Measurements from ENCODE around the gene SMIM30. TPM values are rescaled to one million over a fixed set of nuclear protein-coding genes. Genes with fewer than 3 reads are reported as not detected.

SMIM30 gene
- total and polyA plus RNA-seq, 2 of the 8 experiments (the other 6 are each of a cell fraction or from before 2014, with no cell fraction given): 35.2 to 49.7 TPM

DNA sequence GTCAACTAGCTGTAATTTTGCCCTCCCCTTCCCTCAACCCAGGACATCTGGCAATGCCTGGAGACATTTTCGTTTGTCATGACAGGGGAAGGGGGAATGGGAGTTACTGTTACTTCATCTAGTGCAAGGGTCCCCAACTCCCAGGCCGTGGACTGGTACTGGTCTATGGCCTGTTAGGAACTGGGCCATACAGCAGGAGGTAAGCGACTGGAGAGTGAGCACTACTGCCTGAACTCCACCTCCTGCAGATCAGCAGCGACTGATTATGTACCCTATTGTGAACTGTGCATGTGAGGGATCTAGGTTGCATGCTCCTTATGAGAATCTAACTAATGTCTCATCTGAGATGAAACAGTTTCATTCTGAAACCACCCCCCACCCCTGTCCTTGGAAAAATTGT lies 22.6 kb upstream of the SMIM30 start (continued):
- TF ChIP-seq, protein P1, sequence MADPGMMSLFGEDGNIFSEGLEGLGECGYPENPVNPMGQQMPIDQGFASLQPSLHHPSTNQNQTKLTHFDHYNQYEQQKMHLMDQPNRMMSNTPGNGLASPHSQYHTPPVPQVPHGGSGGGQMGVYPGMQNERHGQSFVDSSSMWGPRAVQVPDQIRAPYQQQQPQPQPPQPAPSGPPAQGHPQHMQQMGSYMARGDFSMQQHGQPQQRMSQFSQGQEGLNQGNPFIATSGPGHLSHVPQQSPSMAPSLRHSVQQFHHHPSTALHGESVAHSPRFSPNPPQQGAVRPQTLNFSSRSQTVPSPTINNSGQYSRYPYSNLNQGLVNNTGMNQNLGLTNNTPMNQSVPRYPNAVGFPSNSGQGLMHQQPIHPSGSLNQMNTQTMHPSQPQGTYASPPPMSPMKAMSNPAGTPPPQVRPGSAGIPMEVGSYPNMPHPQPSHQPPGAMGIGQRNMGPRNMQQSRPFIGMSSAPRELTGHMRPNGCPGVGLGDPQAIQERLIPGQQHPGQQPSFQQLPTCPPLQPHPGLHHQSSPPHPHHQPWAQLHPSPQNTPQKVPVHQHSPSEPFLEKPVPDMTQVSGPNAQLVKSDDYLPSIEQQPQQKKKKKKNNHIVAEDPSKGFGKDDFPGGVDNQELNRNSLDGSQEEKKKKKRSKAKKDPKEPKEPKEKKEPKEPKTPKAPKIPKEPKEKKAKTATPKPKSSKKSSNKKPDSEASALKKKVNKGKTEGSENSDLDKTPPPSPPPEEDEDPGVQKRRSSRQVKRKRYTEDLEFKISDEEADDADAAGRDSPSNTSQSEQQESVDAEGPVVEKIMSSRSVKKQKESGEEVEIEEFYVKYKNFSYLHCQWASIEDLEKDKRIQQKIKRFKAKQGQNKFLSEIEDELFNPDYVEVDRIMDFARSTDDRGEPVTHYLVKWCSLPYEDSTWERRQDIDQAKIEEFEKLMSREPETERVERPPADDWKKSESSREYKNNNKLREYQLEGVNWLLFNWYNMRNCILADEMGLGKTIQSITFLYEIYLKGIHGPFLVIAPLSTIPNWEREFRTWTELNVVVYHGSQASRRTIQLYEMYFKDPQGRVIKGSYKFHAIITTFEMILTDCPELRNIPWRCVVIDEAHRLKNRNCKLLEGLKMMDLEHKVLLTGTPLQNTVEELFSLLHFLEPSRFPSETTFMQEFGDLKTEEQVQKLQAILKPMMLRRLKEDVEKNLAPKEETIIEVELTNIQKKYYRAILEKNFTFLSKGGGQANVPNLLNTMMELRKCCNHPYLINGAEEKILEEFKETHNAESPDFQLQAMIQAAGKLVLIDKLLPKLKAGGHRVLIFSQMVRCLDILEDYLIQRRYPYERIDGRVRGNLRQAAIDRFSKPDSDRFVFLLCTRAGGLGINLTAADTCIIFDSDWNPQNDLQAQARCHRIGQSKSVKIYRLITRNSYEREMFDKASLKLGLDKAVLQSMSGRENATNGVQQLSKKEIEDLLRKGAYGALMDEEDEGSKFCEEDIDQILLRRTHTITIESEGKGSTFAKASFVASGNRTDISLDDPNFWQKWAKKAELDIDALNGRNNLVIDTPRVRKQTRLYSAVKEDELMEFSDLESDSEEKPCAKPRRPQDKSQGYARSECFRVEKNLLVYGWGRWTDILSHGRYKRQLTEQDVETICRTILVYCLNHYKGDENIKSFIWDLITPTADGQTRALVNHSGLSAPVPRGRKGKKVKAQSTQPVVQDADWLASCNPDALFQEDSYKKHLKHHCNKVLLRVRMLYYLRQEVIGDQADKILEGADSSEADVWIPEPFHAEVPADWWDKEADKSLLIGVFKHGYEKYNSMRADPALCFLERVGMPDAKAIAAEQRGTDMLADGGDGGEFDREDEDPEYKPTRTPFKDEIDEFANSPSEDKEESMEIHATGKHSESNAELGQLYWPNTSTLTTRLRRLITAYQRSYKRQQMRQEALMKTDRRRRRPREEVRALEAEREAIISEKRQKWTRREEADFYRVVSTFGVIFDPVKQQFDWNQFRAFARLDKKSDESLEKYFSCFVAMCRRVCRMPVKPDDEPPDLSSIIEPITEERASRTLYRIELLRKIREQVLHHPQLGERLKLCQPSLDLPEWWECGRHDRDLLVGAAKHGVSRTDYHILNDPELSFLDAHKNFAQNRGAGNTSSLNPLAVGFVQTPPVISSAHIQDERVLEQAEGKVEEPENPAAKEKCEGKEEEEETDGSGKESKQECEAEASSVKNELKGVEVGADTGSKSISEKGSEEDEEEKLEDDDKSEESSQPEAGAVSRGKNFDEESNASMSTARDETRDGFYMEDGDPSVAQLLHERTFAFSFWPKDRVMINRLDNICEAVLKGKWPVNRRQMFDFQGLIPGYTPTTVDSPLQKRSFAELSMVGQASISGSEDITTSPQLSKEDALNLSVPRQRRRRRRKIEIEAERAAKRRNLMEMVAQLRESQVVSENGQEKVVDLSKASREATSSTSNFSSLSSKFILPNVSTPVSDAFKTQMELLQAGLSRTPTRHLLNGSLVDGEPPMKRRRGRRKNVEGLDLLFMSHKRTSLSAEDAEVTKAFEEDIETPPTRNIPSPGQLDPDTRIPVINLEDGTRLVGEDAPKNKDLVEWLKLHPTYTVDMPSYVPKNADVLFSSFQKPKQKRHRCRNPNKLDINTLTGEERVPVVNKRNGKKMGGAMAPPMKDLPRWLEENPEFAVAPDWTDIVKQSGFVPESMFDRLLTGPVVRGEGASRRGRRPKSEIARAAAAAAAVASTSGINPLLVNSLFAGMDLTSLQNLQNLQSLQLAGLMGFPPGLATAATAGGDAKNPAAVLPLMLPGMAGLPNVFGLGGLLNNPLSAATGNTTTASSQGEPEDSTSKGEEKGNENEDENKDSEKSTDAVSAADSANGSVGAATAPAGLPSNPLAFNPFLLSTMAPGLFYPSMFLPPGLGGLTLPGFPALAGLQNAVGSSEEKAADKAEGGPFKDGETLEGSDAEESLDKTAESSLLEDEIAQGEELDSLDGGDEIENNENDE (IDR thresholded peaks at IDR 0.05; ENCODE audit: insufficient replicate concordance, low read length): no peak
- TF ChIP-seq SP4 (IDR thresholded peaks at IDR 0.05; ENCODE audit: low read length) (no peak), KDM4A (IDR thresholded peaks at IDR 0.05; ENCODE audit: low read depth, low read length, severe bottlenecking) (no peak), HDAC2 (IDR thresholded peaks at IDR 0.05; ENCODE audit: borderline replicate concordance in 1 of 2, low read depth in 2 of 2, low read length in 2 of 2) (no peak), SP2 (IDR thresholded peaks at IDR 0.05; ENCODE audit: low read length) (no peak), RFX5 (IDR thresholded peaks at IDR 0.05; ENCODE audit: borderline replicate concordance, low read depth, low read length) (no peak), JUN (IDR thresholded peaks at IDR 0.05; ENCODE audit: low read depth, low read length) (no peak)
- TF ChIP-seq, protein P2, sequence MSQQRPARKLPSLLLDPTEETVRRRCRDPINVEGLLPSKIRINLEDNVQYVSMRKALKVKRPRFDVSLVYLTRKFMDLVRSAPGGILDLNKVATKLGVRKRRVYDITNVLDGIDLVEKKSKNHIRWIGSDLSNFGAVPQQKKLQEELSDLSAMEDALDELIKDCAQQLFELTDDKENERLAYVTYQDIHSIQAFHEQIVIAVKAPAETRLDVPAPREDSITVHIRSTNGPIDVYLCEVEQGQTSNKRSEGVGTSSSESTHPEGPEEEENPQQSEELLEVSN (IDR thresholded peaks at IDR 0.05): no peak

Data from H1 (cell line).